HUDEP-2 (cell line): Measurements from ENCODE around the gene METTL16.
"Not testable (repeated sequence)": the region's sequence is repeated elsewhere in the genome, so short reads cannot be mapped to it uniquely, and the experiment has no call there.

Experiments
- DNase-seq, 76 experiments: peaks; one replicate each; lab custom pipeline; 2025; ENCODE audit not compliant: unreplicated experiment in 76 of 76; lab: John Stamatoyannopoulos, UW

The METTL16 gene

DNA sequence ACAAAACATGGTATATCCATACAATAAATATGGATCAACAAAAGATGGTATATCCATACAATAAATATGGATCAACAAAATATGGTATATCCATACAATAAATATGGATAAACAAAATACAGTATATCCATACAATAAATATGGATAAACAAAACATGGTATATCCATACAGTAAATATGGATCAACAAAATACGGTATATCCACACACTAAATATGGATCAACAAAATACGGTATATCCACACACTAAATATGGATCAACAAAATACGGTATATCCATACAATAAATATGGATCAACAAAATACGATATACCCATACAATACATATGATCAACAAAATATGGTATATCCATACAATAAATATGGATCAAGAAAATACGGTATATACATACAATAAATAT lies 8.1 kb downstream of the METTL16 start:
- DNase-seq: no peak

DNA sequence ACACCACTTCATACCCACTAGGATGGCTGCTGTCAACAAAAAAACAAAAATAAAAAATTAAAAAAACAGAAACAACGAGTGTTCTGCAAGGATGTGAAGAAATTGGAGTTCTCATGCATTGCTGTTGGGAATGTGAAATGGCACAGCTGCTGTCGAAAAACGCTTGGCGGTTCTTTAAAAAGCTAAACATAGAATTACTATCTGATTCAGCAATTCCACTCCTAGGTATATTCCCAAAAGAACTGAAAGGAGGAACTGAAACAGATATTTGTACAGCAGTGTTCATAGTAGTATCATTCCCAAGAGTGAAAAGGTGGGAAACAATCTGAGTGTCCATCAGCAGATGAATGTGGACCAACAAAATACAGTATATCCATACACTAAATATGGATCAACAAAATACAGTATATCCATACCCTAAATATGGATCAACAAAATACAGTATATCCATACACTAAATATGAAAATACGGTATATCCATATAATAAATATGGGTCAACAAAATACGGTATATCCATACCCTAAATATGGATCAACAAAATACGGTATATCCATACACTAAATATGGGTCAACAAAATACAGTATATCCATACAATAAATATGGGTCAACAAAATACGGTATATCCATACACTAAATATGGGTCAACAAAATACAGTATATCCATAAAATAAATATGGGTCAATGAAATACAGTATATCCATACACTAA lies 8.7 kb downstream of the METTL16 start:
- no peak for DNase-seq

DNA sequence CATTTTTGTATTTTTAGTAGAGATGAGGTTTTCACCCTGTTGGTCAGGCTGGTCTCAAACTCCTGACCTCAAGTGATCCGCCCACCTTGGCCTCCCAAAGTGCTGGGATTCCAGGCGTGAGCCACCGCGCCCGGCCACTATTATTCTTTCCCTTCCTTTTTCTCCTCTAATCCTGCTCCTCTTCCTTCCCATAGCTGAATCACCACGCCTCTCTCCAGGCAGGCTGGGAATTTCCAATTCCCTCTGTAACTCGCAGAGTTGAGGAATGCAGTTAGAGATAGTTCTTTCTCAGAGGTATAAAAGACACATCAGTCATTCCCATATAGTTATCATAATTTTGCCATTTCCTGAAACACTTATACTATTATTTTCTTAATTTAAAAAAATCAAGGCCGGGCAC lies 11.2 kb downstream of the METTL16 start:
- DNase-seq: no peak

DNA sequence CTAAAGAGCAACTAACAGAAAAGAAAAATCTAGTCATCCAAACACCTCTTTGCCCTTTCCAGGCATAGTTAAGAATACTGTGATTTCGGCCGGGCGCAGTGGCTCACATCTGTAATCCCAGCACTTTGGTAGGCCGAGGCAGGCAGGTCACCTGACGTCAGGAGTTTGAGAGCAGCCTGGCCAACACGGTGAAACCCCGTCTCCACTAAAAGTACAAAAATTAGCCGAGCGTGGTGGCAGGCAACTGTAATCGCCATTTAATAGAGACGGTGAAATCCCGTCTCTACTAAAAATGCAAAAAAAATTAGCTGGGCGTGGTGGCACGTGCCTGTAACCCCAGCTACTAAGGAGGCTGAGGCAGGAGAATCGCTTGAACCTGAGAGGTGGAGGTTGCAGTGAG lies 22.4 kb downstream of the METTL16 start:
- DNase-seq: not testable (repeated sequence)

DNA sequence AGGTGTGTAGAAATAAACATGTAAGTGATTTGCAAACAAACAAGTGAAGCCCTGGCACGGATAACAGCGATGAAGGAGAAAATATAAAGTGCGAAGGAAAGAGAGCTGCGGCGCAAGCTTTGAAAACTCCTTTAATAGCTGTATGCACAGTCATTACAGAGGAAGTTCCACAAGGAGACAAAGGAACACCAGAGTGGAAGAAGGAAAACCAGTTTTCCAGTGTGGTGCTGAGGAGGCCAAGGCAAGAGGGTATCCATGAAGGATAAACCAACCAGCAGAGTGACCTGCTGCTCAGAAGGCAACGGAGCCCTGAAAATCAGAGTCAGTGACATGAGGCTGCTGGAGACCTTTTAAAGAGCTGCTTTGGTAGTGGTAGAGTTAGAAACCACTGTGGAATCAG lies 24.4 kb downstream of the METTL16 start:
- DNase-seq: no peak

DNA sequence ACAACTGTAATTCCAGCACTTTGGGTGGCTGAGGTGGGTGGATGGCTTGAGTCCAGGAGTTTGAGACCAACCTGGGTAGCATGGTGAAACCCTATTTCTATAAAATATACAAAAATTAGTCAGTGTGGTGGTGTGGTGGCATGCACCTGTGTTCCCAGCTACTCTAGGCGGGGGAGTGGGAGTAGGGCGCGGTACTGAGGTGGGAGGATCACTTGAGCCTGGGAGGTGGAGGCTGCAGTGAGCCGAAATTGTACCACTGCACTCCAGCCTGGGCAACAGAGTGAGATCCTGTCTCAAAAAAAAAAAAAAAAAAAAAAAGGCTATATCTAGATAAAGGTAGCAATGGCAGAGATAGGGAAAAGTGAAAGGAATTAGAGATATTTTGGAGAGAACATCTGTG lies 25.0 kb downstream of the METTL16 start:
- DNase-seq: not testable (repeated sequence)

GRCh38 chr17:2485970-2486369 lies 25.7 kb downstream of the METTL16 start:
- no peak for DNase-seq

DNA sequence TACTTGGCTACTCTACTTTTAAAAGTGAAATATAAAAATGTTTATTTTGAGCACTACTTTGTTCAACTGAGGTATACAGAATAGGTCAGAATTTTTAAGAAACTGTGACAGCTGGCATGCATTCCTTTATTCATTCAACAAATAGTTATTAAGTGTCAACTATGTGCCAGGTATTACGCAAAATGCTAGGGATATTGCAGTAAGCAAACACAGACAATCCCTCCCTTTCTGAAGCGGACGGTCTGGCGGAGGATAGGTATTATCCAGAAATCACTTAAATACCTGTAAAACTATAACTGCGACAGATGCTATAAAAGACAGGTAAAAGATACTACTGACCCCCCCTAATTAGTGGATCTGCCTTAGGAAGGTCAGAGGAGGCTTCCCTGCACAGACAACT lies 26.1 kb downstream of the METTL16 start:
- DNase-seq: no peak

DNA sequence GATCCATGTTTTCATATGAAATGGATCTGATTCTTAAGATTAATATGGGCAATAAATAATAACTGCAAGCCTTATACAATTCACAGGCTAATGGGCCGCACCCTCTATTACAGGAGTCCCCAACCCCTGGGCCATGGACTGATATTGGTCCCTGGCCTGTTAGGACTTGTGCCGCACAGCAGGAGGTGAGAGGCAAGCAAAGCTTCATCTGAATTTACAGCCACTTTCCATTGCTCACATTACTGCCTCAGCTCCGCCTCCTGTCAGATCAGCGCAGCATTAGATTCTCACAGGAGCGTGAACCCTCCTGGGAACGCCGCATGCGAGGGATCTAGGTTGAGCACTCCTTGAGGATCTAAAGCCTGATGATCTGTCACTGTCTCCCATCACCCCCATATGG lies 26.8 kb downstream of the METTL16 start:
- DNase-seq: no peak

DNA sequence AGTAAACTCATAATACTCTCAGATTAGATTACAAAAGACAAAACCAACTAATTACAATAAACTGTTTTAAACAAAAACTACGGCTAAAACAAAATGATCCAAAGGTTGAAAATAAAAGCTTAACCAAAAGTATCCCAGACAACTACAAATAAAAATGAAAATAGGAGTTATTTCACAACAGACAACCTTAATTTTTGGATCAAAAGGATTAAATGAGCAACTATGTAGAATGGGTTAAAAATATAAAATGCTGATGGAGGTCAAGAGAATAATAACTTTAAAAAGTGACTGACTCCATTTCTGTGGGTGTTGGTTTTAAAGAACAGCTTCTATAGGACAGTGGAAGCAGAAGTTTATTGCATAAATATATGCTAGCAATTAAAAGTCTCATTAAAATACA lies 28.6 kb downstream of the METTL16 start:
- no peak for DNase-seq

DNA sequence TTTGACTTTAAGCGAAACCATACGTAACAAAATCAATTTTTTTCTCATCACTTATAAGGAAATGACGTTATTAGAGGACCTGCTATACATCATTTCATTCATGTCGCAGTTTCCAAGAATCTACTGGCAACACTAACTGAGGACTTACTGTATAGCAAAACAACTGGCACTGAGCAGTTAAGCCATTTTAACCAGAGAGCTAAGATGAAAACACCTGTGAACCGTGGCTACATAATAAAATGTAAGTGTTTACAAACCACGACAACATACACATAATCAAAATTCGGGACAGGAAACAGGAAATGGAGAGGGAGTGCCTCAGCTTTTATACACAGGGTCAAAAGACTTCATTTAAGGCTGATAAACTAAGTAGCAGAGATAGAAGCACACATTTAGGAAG lies 29.5 kb downstream of the METTL16 start:
- DNase-seq: no peak

DNA sequence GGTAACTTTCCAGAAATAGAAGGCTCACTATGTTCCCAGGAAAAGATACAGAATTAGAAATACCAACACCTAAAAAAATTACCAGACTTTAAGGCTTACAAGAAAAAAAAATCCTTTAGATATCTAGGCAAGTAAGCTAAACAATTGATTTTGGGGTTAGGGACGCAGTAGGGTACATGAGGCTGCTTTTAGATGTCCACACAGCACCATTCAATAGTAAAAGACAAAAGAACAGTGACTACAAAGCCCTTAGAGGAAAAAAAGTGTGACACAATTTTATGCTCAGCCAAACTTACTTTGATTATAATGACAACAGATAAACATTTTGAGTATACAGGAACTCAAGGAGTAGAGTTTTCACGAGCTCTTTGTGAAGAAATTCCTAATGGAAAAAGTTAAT lies 29.9 kb downstream of the METTL16 start:
- no peak for DNase-seq

DNA sequence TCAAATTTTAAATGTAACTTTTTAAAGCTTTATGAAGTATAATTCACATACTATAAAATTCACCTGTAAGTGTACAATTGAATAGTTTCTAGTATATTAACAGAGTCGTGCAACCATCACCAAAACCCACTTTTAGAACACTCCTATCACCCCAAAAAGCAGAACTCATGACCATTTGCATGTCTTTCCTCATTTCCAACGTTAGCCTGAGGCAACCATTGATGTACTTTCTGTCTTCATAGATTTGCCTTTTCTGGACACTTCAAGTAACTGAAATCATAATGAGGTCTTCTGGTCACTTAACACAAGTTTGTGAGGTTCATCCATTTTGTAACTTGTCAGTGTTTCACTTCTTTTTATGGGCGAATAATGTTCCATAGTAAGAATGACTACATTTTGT lies 33.2 kb downstream of the METTL16 start:
- DNase-seq: no peak

- no peak for DNase-seq
Measured at GRCh38 chr17:2475056-2475455, 36.6 kb downstream of the METTL16 start.

DNA sequence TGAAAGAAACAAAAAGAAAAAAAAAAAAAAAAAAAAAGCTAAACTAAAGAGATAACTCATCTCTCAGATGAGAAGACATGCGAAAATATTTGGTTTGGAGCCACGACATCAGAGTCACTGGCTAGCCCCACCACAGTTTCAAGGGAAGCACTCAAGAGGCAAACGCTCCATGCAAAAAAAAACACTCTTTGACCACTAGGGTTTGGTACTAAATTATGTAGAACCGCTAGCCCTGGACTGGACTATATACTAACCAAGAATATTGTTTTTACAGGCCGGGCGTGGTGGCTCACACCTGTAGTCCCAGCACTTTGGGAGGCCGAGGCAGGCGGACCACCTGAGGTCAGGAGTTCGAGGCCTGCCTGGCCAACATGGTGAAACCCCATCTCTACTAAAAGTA lies 37.3 kb downstream of the METTL16 start:
- no peak for DNase-seq

DNA sequence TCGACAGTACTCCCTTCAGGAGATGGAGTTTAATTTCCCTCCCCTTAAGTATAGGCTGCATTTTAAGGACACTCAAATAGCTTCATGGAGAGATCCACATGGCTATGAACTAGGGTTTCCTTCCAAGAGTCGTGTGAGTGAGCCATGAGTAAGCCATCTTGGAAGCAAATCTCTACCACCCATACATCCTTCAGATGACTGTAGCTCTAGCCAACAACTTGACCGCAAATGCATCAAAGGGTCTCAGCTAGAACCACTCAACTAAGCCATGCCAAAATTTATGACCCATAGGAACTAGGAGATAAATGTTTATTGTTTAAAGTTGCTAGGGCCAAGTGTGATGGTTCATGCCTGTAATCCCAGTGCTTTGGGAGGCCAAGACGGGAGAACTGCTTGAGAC lies 43.4 kb downstream of the METTL16 start:
- no peak for DNase-seq

- DNase-seq: no peak
Measured at GRCh38 chr17:2466931-2467330, 44.8 kb downstream of the METTL16 start.

GRCh38 chr17:2462481-2462880 lies 49.2 kb downstream of the METTL16 start:
- no peak for DNase-seq

DNA sequence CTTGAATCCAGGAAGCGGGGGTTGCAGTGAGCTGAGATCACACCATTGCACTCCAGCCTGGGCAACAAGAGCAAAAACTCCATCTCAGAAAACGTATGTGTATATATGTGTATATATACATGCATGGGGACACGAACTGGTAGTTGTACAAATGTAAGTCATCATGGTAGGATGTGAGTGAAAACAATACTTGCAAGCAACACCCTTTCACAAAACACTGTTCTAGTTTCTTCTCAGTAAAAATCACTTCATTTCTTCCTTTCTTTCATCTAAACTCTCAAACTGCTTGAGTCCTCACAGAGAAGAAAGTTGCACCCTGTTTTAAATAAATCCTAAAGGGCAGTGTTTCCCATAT lies 51.8 kb downstream of the METTL16 start:
- DNase-seq: no peak

DNA sequence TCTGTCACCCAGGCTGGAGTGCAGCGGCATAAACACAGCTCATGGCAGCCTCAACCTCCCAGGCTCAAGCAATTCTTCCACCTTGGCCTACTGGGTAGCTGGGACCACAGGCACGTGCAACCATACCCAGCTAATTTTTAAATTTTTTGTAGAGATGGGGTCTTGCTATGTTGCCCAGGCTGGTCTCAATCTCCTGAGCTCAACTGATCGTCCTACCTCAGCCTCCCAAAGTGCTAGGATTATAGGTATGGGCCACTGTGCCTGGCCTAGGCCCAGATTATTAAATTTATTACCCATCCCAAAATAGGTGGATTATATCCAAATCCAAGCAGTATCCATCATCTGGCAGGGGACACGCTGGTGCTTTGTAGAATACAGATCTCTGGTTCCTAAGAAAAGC lies 53.8 kb downstream of the METTL16 start:
- DNase-seq: no peak

- no peak for DNase-seq
Measured at GRCh38 chr17:2456475-2456874, 55.2 kb downstream of the METTL16 start.

DNA sequence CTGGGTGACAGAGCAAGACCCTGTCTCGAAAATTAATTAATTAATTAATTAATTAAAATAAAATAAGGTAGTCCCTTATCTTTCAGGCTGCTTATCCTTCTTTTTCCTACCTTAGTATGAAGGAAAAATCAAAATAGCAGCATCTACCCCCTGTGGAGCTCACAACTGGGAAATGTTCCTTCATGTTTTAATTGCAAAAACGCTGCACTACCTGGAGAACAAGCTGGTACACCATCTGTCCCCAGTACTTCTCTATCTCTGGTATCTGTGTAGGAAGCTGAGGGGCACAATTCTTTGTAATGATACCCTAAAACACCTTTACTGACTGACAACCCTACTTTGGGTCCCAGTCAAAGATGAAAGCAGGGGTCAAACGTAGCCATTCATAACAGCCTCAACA lies 55.7 kb downstream of the METTL16 start:
- no peak for DNase-seq

GRCh38 chr17:2453866-2454265 lies 57.8 kb downstream of the METTL16 start:
- DNase-seq: no peak
